Measurements from ENCODE around the gene ATP2B1. TPM values are rescaled to one million over a fixed set of nuclear protein-coding genes. Genes with fewer than 3 reads are reported as not detected.

The ATP2B1 gene
- total RNA-seq, 1 donor from 2014 or later = 48.9 TPM

DNA sequence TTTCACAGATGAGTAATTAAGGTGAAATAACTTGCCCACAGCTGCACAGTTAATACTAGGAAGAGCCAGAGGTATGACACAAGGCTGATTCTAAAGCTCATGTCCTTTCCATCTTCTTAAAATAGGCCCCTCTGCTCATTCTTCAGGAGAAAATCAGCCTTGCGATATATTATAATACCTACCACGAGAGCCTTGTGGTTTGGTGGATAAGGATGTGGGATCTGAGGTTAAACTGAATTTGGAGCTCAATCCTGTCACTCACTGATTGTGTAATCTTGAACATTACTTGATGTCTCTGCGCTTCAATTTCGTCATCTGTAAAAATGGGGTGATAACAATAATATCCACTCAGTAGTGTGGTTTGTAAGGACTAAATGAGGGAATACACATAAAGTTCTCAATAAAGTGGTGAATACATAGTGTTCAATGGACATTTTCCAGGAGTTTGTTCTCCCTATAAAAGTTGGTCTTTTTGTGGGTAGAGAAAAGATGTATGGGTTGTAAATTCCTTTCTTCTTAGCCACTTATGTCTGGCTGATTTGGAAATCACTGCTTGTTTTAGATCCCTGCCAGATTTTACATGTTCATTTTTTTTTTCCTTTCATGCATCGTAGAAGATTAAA, 25.1 kb upstream of the ATP2B1 start:
- Histone ChIP-seq H3K36me3 (ENCODE audit: insufficient read depth, low read length) (no peaks in the 10 kb centered on the region), H3K4me2 (ENCODE audit: low read length) (peak overlapping the region; percentile 65), H3K79me2 (ENCODE audit: insufficient read depth, low read length) (no peaks in the 10 kb centered on the region), H3K9ac (ENCODE audit: low read length) (no peak overlapping the region), H4K20me1 (ENCODE audit: insufficient read depth, low read length) (no peaks in the 10 kb centered on the region), H3K27me3 (ENCODE audit: insufficient read depth, low read length) (no peaks in the 10 kb centered on the region), H3K4me3 (ENCODE audit: insufficient read depth, low read depth, low read length) (no peak overlapping the region), H2AFZ (ENCODE audit: low read depth, low read length) (no peak overlapping the region), H3K9me3 (ENCODE audit: insufficient read depth, low read depth, low read length) (peaks cover 4% of the 10 kb centered on the region), H3K27ac (ENCODE audit: low read depth, low read length) (peak overlapping the region; percentile 62), H3K4me1 (ENCODE audit: insufficient read depth, low read length) (peaks cover 25% of the 10 kb centered on the region)
- Mint-ChIP-seq H3K4me3 (ENCODE audit: unreplicated experiment) (no peak overlapping the region), H3K9me3 (ENCODE audit: unreplicated experiment) (peaks cover 2% of the 10 kb centered on the region), H3K27me3 (ENCODE audit: low read depth, unreplicated experiment) (no peaks in the 10 kb centered on the region), H3K36me3 (ENCODE audit: low read depth, unreplicated experiment) (no peaks in the 10 kb centered on the region), H3K27ac (ENCODE audit: unreplicated experiment) (peak overlapping the region; percentile 13), H3K4me1 (ENCODE audit: low read depth, unreplicated experiment) (peaks cover 25% of the 10 kb centered on the region)
- FAIRE-seq (peak; percentile 97), DNase-seq (ENCODE audit: low read depth) (peak; percentile 97)
- TF ChIP-seq, protein P1, sequence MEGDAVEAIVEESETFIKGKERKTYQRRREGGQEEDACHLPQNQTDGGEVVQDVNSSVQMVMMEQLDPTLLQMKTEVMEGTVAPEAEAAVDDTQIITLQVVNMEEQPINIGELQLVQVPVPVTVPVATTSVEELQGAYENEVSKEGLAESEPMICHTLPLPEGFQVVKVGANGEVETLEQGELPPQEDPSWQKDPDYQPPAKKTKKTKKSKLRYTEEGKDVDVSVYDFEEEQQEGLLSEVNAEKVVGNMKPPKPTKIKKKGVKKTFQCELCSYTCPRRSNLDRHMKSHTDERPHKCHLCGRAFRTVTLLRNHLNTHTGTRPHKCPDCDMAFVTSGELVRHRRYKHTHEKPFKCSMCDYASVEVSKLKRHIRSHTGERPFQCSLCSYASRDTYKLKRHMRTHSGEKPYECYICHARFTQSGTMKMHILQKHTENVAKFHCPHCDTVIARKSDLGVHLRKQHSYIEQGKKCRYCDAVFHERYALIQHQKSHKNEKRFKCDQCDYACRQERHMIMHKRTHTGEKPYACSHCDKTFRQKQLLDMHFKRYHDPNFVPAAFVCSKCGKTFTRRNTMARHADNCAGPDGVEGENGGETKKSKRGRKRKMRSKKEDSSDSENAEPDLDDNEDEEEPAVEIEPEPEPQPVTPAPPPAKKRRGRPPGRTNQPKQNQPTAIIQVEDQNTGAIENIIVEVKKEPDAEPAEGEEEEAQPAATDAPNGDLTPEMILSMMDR (IDR thresholded peaks at IDR 0.05; ENCODE audit: insufficient read depth, low read depth, low read length) = no peak
- no peak for TF ChIP-seq EZH2 (IDR thresholded peaks at IDR 0.05; ENCODE audit: insufficient read depth, low read length)

DNA sequence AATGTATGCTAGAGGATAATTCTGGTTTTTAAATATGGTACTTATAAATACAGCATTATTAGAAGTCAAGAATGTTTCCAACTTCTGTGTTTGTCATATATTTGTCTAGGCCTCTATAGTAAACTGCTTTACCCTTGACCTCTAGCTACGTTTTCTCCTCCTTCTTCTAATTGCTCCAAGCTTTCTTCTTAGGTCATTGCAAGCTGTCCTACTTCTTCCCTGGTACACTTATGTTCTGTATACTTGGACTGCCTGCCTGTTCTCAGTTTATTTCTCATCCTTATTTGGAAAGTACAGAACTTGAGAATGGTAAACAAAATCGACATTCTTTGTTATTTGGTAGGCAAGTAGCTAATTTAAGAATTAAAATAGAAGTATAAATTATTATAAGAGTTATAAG, 23.9 kb upstream of the ATP2B1 start:
- Histone ChIP-seq H3K27me3 (ENCODE audit: insufficient read depth, low read length) (no peaks in the 10 kb centered on the region), H2AFZ (ENCODE audit: low read depth, low read length) (no peak overlapping the region), H3K4me1 (ENCODE audit: insufficient read depth, low read length) (peaks cover 25% of the 10 kb centered on the region), H4K20me1 (ENCODE audit: insufficient read depth, low read length) (no peaks in the 10 kb centered on the region), H3K36me3 (ENCODE audit: insufficient read depth, low read length) (no peaks in the 10 kb centered on the region), H3K27ac (ENCODE audit: low read depth, low read length) (no peak overlapping the region), H3K9ac (ENCODE audit: low read length) (no peak overlapping the region), H3K4me3 (ENCODE audit: insufficient read depth, low read depth, low read length) (no peak overlapping the region), H3K9me3 (ENCODE audit: insufficient read depth, low read depth, low read length) (peaks cover 4% of the 10 kb centered on the region), H3K79me2 (ENCODE audit: insufficient read depth, low read length) (no peaks in the 10 kb centered on the region), H3K4me2 (ENCODE audit: low read length) (no peak overlapping the region)
- Mint-ChIP-seq H3K27ac (ENCODE audit: unreplicated experiment) (no peak overlapping the region), H3K36me3 (ENCODE audit: low read depth, unreplicated experiment) (no peaks in the 10 kb centered on the region), H3K27me3 (ENCODE audit: low read depth, unreplicated experiment) (no peaks in the 10 kb centered on the region), H3K4me3 (ENCODE audit: unreplicated experiment) (no peak overlapping the region), H3K4me1 (ENCODE audit: low read depth, unreplicated experiment) (peaks cover 25% of the 10 kb centered on the region), H3K9me3 (ENCODE audit: unreplicated experiment) (peaks cover under 1% of the 10 kb centered on the region)
- FAIRE-seq (no peak), DNase-seq (ENCODE audit: low read depth) (no peak)
- TF ChIP-seq EZH2 (IDR thresholded peaks at IDR 0.05; ENCODE audit: insufficient read depth, low read length) = no peak
- TF ChIP-seq, protein P1 (IDR thresholded peaks at IDR 0.05; ENCODE audit: insufficient read depth, low read depth, low read length) = no peak

DNA sequence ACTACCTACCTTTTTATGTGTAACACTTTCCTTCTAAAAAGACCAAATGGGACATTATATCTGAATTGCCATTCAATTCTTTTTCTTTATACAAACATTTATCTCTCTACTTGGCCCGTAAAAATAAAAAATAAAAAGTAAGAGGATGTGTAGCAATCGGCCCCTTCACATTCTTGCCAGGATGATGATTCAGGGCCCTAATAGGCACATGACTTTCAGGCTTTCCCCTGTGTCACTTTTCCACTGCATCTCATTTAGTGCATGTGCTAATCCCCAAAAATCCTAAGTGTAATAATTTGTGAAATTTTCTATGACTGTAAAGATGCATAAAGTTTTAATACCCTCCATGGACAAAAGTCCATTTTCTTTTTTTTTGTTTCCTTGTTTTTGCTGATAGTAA, 23.0 kb upstream of the ATP2B1 start:
- Histone ChIP-seq H3K79me2 (ENCODE audit: insufficient read depth, low read length) (no peaks in the 10 kb centered on the region), H2AFZ (ENCODE audit: low read depth, low read length) (no peak overlapping the region), H3K9me3 (ENCODE audit: insufficient read depth, low read depth, low read length) (peaks cover 4% of the 10 kb centered on the region), H3K4me3 (ENCODE audit: insufficient read depth, low read depth, low read length) (no peak overlapping the region), H3K4me1 (ENCODE audit: insufficient read depth, low read length) (peaks cover 25% of the 10 kb centered on the region), H3K9ac (ENCODE audit: low read length) (no peak overlapping the region), H3K36me3 (ENCODE audit: insufficient read depth, low read length) (no peaks in the 10 kb centered on the region), H4K20me1 (ENCODE audit: insufficient read depth, low read length) (no peaks in the 10 kb centered on the region), H3K27ac (ENCODE audit: low read depth, low read length) (peak overlapping the region; percentile 54), H3K27me3 (ENCODE audit: insufficient read depth, low read length) (no peaks in the 10 kb centered on the region), H3K4me2 (ENCODE audit: low read length) (peak overlapping the region; percentile 45)
- no peak overlapping the region for H3K4me3 Mint-ChIP-seq (ENCODE audit: unreplicated experiment)
- FAIRE-seq = no peak
- H3K27me3 Mint-ChIP-seq (ENCODE audit: low read depth, unreplicated experiment) = no peaks in the 10 kb centered on the region
- H3K4me1 Mint-ChIP-seq (ENCODE audit: low read depth, unreplicated experiment) = peaks cover 25% of the 10 kb centered on the region
- no peaks in the 10 kb centered on the region for H3K36me3 Mint-ChIP-seq (ENCODE audit: low read depth, unreplicated experiment)
- peak; percentile 48 for DNase-seq (ENCODE audit: low read depth)
- TF ChIP-seq EZH2 (IDR thresholded peaks at IDR 0.05; ENCODE audit: insufficient read depth, low read length) = no peak
- TF ChIP-seq, protein P1 (IDR thresholded peaks at IDR 0.05; ENCODE audit: insufficient read depth, low read depth, low read length) = no peak
- no peaks in the 10 kb centered on the region for H3K9me3 Mint-ChIP-seq (ENCODE audit: unreplicated experiment)
- no peak overlapping the region for H3K27ac Mint-ChIP-seq (ENCODE audit: unreplicated experiment)
